NCI-H2227 (cell line): ENCODE results near the gene TPTE2.
"Not testable (repeated sequence)": the region's sequence is repeated elsewhere in the genome, so short reads cannot be mapped to it uniquely, and the experiment has no call there.

Experiments used
- DNase-seq: peaks from one replicate; lab custom pipeline; 2025; ENCODE audit not compliant: unreplicated experiment; lab: John Stamatoyannopoulos, UW

The TPTE2 gene

DNA sequence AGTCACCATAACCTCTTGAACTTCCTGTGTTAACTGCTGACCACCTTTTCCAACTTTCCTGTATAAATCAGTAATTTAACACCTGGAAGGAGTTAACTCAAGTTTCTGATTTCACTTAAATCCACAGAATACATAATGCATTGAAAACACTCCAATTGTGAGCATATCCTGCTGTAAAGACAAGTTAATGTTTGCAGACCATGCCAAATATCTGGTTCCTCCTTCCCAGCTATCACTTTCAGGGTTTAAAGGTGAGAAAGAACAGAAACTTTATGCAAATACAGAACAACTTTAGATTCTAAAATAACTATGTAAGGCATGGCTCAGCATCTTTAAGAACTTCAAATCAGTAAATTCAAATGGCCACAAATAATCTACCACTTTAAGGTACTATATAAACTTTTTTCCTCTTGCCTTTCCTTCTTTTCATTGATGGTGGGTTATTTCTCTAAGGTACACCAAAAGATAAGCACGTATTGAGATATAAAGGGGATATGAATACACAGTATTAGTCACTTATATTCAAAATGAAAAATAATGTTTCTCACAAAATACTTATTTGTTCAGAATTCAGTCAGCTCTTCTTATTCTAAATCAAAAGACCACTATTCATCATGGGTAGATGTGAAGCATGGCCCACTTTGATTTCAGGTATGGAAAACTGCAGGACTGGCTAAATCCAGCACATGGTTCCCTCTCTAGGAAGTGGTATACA lies 6.6 kb upstream of the TPTE2 start:
- DNase-seq: no peak

DNA sequence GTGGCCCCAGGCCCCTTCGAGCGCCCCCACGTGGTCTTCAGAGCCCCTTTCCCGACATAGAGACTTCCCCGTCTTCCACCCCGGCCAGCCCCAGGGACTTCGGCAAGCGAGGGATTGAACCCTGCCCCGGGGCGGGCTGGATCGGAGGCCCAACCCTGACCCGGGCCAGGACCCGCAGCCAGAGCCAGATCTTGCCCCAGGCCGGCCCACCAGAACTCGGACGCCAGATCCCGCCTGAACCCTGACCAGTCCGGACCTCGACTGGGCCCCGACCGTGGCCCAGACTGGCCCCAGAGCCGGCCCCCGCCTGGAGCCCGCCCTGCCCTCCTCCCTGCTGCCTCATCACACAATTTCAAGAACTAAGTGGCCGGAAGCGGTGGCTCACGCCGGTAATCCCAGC lies 253 bp upstream of the TPTE2 start:
- no peak for DNase-seq

DNA sequence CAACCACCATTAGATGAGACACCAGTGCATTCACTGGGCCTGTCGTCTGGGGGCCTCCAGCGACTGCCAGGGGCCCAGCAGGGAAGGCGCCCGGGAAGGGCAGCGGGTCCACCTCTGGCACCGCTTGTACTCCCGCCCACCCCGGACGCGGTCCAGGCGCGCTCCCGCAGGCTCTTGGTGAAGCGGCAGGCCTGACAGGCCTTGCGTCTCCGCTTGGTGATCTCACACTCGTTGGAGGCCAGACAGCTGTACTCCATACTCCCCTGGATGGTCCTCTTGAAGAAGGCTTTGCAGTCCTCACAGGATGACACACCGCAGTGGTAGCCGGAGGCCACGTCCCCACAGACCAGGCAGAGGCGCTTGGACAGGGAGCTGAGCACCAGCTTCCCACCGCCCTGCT lies 660 bp downstream of the TPTE2 start:
- not testable (repeated sequence) for DNase-seq

DNA sequence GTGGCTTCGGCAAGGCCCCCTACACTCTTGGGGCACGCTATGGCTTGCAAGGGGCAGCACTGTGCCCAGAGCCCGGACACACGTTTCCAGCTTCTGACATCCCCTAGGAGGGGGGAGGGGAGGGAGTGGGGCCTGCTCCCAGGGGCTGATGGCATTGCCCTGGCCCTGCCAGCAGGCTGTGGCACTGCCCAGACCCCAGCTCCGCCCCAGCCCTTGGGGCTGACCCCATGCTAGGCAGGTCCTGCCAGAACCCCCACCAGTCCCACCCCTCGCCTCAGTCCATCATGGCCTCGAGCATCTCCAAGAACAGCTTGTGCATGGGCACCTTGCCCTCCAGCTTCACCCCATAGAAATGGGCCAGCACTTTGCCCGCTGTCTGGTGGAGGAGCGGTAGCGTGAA lies 1.6 kb downstream of the TPTE2 start:
- DNase-seq: not testable (repeated sequence)

DNA sequence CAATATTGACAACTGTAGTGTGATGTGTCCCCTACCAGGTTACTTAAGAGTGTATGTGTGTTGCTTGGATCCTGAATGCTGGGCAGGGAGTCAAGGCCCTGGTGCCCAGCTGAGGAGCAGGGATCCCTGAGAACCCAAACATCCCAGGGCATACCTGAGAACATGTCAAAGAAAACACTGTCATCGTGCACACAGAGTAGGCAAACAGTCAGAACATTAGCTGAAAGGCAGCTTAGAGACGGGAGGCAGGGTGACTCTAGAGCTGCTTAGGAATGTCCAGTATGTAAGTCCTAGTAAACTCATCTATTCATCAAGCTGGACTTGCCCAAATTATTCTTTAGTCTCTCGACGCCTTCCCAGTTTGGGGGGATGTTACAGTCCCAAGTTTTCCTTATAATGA lies 4.0 kb downstream of the TPTE2 start:
- DNase-seq: not testable (repeated sequence)

GRCh38 chr13:19549245-19549644 lies 12.1 kb downstream of the TPTE2 start:
- DNase-seq: not testable (repeated sequence)

- DNase-seq: not testable (repeated sequence)
Observed at GRCh38 chr13:19525634-19526033, 35.7 kb downstream of the TPTE2 start.

DNA sequence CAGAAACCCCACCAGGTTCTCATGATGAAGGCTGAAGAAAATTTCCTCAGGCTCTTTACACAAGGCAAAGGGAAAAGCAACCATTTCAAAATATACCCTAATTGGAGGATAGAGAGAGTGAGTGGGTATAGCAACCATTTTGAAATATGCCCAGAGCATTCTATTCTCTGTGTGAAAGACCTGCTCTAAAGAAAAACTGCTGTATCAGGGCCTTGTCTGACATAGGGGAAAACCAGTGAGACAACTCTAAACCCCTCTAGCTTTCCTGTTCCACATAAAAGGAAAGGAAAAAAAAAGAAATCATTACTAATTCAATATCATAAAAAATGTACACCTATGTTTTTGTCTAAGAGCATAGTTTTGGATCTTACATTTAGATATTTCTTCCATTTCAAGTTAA lies 42.3 kb downstream of the TPTE2 start:
- no peak for DNase-seq

- DNase-seq: not testable (repeated sequence)
Observed at GRCh38 chr13:19507623-19508022, 53.7 kb downstream of the TPTE2 start.

- DNase-seq: not testable (repeated sequence)
Observed at GRCh38 chr13:19460126-19460525, 101.2 kb downstream of the TPTE2 start.

DNA sequence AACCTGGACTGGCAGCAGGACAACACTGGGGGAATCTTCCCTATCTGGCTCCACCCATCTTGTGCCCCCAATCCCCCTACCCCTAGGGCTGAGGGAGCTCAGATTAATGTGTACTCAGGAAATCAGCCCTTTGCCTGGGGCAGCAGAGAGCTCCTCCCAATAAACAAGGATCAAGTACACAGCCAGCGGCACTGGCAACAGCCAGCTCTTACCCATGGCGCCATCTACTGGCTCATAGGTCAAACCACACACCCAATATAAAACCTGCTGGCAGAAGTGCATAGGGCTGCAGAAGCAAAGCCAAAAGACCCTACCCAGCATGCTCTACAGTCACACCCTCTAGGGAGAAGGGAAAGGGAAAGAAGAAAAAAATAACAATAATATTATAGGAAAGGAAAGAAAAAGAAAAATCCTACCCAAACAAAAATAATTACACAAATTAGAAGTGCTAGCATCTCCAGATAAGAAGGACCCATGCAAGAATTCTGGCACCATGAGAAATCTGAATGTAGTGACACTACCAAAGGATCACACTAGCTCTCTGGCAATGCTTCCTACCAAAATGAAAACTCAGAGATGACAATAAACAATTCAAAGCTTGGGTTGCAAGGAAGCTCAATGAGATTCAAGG lies 122.2 kb downstream of the TPTE2 start:
- peak; percentile 35 for DNase-seq

- DNase-seq: not testable (repeated sequence)
Observed at GRCh38 chr13:19437780-19438179, 123.6 kb downstream of the TPTE2 start.

DNA sequence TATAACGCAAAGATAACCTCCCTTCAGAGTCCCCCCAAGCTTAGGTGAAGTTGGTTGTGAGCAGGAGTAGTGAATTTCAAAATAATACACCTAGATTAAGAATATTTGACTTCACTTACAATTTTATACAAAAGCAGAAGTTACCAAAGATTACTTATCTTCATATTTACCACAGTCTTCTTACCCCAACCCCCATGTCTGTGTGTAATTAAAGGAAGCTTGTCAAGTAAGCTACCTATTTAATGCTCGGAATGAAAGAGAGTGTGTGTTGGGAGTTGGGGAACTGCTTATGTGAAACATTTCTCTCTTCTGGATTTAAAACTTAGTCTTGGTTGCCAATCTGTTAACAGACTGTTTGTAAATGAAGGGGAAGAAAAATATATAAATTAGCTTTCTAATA lies 139.1 kb downstream of the TPTE2 start:
- DNase-seq: not testable (repeated sequence)

GRCh38 chr13:19412494-19412893 lies 148.8 kb downstream of the TPTE2 start:
- not testable (repeated sequence) for DNase-seq

GRCh38 chr13:19382746-19383511 lies 178.4 kb downstream of the TPTE2 start:
- not testable (repeated sequence) for DNase-seq

DNA sequence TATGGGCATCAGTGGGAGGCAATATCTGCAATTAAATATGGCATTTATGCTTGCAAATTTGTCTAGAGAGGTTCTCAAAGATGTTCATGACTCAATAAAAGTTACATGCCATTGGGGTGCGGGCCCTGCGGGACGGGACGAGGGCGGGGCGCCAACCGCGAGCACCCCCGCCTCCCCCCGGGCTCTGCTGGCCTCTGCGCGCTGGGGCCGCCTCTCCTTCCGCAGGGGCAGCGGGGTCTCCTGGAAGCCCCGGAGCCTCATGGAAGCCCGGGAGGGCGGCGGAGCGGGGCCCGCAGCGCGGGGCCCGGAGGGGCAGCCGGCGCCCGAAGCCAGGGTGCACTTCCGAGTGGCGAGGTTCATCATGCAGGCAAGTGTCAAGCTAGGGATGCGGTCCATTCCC lies 179.2 kb downstream of the TPTE2 start:
- no peak for DNase-seq
